Measurements from ENCODE around the gene ETNK1.

DNA sequence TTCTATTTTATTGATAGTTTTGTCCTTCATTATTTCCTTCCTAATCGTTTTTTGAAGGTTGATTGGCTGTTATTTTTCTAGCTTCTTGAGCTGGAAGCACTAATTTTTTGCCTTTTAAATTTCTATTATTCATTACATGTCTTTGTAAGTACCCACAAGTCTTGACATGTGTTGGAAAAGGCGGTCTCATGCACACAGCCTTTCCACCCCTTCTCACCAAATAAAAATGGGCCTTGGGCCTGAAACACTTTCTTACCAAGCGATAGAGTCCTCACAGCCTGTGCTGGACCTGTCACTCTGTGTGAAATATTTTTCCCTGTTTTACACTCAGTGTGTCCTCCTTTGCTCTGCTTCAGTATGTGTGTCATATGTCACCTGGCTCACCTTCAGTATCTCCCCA lies 9.9 kb downstream of the ETNK1 start:
- TF ChIP-seq, protein P1, sequence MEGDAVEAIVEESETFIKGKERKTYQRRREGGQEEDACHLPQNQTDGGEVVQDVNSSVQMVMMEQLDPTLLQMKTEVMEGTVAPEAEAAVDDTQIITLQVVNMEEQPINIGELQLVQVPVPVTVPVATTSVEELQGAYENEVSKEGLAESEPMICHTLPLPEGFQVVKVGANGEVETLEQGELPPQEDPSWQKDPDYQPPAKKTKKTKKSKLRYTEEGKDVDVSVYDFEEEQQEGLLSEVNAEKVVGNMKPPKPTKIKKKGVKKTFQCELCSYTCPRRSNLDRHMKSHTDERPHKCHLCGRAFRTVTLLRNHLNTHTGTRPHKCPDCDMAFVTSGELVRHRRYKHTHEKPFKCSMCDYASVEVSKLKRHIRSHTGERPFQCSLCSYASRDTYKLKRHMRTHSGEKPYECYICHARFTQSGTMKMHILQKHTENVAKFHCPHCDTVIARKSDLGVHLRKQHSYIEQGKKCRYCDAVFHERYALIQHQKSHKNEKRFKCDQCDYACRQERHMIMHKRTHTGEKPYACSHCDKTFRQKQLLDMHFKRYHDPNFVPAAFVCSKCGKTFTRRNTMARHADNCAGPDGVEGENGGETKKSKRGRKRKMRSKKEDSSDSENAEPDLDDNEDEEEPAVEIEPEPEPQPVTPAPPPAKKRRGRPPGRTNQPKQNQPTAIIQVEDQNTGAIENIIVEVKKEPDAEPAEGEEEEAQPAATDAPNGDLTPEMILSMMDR (conservative IDR thresholded peaks at IDR 0.05; ENCODE audit: low read length) = no peak
- no peak for TF ChIP-seq EZH2phosphoT487 (IDR thresholded peaks at IDR 0.05; ENCODE audit: borderline replicate concordance, low read depth, low read length)

Measured in OCI-LY7 (cell line).